NCI-H446 treated with DMSO at 0.1 percent for 48 hours (cell line): Measurements from ENCODE around the gene MAP3K13.
"Not testable (repeated sequence)": the region's sequence is repeated elsewhere in the genome, so short reads cannot be mapped to it uniquely, and the experiment has no call there.

Experiments
- DNase-seq: peaks from one replicate; lab custom pipeline; 2025; lab: John Stamatoyannopoulos, UW

MAP3K13 gene

GRCh38 chr3:185342459-185343174, 20.3 kb upstream of the MAP3K13 start:
- no peak for DNase-seq

DNA sequence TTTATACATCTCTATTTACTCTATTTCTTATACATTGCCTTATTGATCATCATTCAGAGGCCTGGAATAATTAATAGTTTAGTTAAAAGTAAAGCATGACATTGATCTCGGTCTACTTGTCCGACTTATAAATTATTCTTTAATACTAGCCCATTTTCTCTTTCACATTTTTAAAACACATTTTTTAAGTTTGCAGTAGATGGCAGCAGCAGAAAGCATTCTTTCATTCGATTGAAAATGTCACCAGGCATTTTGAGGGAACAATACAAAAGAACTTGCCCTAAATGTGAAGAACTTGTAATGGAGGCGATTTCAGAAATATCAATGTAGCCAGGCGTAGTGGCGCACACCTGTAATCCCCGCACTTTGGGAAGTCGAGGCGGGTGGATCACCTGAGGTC, 15.5 kb upstream of the MAP3K13 start:
- no peak for DNase-seq

GRCh38 chr3:185350841-185351240, 12.1 kb upstream of the MAP3K13 start:
- no peak for DNase-seq

GRCh38 chr3:185351396-185351795, 11.5 kb upstream of the MAP3K13 start:
- DNase-seq: no peak

- no peak for DNase-seq
Observed at GRCh38 chr3:185353225-185353624, 9.7 kb upstream of the MAP3K13 start.

GRCh38 chr3:185353823-185354614, 8.9 kb upstream of the MAP3K13 start:
- peak; percentile 75 for DNase-seq

DNA sequence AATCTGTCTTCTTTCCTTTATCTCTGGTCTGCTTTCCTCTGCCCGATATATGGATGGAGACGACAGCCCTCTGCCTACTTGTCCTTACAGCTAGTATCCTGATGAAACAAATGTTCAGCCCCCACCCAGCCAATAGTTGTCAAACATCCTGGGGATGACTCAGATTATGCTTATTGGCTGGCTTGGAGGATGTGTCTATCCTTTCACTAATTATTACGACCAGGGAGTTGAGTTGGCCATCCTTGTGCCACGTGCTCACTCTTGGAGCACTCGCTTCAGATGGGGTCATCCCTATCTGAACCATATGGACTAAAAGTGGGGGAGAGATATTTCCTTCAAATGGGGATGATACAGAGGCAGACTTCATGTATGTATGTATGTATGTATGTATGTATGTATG, 6.4 kb upstream of the MAP3K13 start:
- DNase-seq: no peak

DNA sequence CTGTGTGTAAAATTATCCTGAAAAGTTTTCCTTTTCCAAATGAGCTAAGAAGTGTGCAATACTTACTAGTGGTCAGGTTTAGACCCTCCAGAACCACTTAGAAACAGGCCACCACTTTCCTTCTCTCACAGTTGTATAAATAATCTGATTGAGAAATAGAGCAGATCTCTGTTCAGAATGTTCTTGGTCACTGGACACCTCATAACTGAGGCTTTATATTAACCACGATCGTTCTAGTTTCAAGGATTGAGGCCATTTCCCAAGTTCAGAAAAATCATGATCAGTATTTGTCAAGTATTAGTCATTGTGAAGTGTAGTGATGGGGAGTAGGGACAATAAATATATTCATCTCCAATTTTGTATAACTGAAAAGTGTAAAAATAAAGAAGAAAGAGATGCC, 1.0 kb upstream of the MAP3K13 start:
- no peak for DNase-seq

DNA sequence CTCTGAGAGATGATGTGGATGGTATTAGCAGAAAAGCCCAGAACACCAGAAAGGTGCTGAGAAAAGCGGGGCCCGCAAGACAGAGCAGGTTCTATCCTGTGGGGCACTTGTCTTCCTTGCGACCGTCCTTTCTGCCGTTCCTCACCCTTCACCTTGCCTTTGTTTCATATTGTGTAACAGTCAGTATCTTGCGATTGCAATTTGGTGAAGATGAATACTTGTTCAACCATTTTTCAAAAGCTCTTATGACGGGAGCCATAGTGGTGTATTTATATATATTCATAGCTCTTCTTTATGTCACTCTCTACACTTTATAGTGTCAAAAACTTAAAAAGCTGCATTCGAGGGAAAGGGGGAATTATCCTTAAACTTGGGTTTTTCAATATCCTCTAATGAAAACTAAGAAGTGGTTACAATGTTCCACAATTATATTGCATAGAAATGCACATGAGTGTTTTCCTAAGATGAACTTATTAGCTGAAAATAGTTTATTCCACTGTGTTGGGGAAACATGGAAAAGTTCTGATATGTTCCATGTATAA, 797 bp downstream of the MAP3K13 start:
- DNase-seq: no peak

DNA sequence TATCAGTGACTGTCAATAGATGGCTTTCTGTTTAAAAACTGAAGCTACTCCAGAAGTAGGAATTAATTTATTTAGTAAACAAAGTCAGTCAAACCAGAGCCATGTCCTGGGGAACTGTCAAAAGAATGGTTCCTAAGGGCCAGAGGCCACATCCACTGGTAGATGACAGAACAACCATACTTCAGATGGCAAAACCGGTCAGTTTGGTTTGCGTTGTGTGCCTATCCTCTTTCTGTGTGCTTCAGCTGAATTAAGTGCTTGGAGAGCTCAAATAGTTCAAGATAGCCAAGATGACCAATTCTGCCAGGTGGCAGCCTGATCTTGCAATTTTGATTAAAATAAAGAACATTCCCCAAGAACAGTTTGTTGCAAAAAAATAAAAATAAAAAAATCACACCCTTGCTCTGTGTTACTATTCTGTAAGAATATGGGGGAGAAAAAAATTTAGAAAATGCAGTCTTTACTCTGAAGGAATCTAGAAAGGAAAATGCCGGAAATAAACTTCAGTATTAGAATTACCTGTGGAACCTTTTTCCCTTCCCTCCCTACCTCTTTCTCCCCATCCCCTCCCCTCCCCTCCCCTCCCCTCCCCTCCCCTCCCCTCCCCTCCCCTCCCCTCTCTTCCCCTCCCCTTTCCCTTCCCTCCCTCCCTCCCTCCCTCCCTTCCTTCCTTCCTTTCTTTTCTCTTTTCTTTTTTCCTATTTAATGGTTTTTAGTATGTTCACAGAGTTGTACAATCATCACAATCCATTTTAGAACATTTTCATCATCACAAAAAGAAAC, 2.5 kb downstream of the MAP3K13 start:
- DNase-seq: no peak

DNA sequence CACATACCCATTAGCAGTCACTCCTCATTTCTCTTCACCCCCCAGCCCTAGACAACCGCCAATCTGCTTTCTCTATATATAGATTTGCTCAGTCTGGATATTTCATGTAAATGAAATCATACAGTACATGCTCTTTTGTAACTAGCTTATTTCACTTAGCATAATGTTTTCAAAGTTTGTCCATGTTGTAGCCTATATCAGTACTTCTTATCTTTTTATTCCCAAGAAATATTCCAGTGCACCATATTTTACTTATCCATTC, 3.1 kb downstream of the MAP3K13 start:
- DNase-seq: no peak

- no peak for DNase-seq
Observed at GRCh38 chr3:185366913-185367312, 4.0 kb downstream of the MAP3K13 start.

DNA sequence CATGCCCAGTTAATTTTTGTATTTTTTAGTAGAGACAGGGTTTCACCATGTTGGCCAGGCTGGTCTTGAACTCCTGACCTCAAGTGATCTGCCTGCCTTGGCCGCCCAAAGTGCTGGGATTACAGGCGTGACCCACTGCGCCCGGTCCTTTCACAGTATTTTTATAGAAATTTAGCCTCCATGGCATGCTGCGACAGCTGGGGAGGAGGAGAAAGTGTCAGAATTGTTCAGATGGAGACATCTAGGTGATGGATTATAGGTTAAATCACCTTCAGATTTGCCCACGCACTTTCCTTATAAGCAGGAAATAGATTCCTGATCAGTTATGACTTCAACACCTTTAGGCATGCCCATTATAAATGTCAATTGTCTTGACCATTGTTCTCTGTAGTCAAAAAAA, 7.4 kb downstream of the MAP3K13 start:
- not testable (repeated sequence) for DNase-seq

GRCh38 chr3:185371306-185372074, 8.6 kb downstream of the MAP3K13 start:
- no peak for DNase-seq

DNA sequence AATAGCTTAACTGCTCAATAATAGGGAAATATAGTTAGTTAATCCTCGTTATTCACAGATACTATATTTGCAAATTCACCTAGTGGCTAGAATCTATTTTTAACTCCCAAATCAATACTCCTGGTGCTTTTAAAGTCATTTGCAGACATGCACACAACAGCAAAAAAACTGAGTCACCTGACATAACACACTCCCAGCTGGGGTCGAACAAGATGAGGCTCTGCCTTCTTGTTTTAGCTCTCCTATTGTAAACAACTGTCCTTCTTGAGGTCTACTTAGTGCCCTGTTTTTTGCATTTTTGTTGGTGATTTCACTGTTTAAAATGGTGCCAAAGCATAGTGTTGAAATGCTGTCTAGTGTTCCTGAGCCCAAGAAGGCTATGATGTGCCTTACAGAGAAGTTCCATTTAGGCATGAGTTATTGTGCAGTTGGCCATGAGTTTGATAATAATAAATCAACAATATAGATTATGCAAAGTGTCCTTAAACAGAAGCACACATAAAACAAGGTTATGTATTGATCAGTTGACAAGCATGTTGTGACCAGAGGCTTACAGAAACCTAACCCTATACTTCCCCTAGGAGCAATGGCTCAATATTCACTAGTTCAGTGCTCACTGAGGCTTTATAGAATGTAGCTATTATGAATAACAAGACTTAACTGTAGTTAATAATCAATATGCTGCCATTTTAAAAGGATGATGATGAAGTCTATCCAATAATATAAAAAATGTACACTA, 18.6 kb downstream of the MAP3K13 start:
- DNase-seq: no peak

- no peak for DNase-seq
Observed at GRCh38 chr3:185382154-185382553, 19.2 kb downstream of the MAP3K13 start.

GRCh38 chr3:185386515-185386914, 23.6 kb downstream of the MAP3K13 start:
- not testable (repeated sequence) for DNase-seq

GRCh38 chr3:185387646-185388045, 24.7 kb downstream of the MAP3K13 start:
- DNase-seq: no peak

- DNase-seq: no peak
Observed at GRCh38 chr3:185393055-185393454, 30.1 kb downstream of the MAP3K13 start.

GRCh38 chr3:185397676-185398075, 34.7 kb downstream of the MAP3K13 start:
- peak; percentile 81 for DNase-seq
